Choroid plexus epithelial cell (primary cell): ENCODE results near the gene RIGI.

ENCODE experiments used
- DNase-seq: peaks from one replicate; pipeline ENCODE4 v3.0.0-alpha.2; 2010; ENCODE audit warnings: low read depth
- H3K4me3 ChIP-seq: 2 replicates; pipeline ENCODE4 v1.5.1; 2011; ENCODE audit warnings: low read depth, mild to moderate bottlenecking, control low read depth, low read length, moderate library complexity
- CTCF ChIP-seq: conservative IDR thresholded peaks from 2 replicates; pipeline ENCODE4 v1.5.1; 2011; ENCODE audit warnings: low read depth, mild to moderate bottlenecking, control low read depth, inconsistent platforms, low read length, moderate library complexity

The RIGI gene

DNA sequence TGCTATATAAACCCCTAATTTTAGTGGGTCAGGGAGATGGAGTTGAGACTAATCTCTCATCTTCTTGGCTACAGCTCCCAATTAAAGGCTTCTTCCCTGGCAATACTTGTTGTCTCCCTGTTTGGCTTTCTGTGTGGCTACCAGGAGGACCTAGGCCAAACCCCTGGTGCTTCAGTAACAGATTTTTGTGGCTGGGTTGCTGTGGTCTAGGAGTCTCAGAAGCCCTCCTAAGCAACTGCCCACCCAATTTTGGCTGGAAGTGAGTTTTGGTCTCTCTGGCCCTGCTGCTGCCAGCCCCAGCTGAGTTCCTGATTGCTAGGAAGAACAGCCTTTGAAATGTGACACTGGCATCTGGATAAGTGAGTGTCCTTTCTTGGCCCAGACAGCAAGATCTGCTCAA is 9.8 kb downstream of the RIGI start:
- no peak for DNase-seq
- TF ChIP-seq CTCF, result no peak
- no peak overlapping the region for H3K4me3 ChIP-seq

- H3K4me3 ChIP-seq, result no peak overlapping the region
- TF ChIP-seq CTCF, result no peak
- DNase-seq, result no peak
Observed at GRCh38 chr9:32508728-32509127, 17.3 kb downstream of the RIGI start.

- DNase-seq, result peak; percentile 23
- no peak for TF ChIP-seq CTCF
Observed at GRCh38 chr9:32503008-32503407, 23.0 kb downstream of the RIGI start.

GRCh38 chr9:32502464-32502863 is 23.5 kb downstream of the RIGI start:
- peak; percentile 86 for DNase-seq
- TF ChIP-seq CTCF, result no peak

More at GRCh38 chr9:32503008-32503407, 23.0 kb downstream of the RIGI start:
- no peak overlapping the region for H3K4me3 ChIP-seq

DNA sequence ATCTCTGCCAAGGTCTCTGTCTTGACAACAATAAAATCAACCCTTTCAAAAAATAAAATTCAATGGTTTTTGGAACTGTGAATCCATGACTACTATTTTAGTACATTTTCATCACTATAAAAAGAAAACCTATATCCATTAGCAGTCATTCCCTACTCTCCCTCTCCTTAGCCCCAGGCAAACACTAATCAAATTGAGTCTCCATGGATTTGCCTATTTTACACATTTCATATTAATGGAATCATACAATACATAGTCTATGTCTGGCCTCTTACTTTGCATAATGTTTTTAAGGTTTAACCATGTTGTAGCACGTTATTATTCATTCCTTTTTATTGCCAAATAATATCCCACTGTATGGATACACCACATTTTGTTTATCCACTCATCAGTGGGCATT is 24.1 kb downstream of the RIGI start:
- no peak overlapping the region for H3K4me3 ChIP-seq
- TF ChIP-seq CTCF, result no peak
- DNase-seq, result no peak

More at GRCh38 chr9:32502464-32502863, 23.5 kb downstream of the RIGI start:
- H3K4me3 ChIP-seq, result no peak overlapping the region

- peak; percentile 52 for DNase-seq
- no peak for TF ChIP-seq CTCF
Observed at GRCh38 chr9:32500768-32501167, 25.2 kb downstream of the RIGI start.

DNA sequence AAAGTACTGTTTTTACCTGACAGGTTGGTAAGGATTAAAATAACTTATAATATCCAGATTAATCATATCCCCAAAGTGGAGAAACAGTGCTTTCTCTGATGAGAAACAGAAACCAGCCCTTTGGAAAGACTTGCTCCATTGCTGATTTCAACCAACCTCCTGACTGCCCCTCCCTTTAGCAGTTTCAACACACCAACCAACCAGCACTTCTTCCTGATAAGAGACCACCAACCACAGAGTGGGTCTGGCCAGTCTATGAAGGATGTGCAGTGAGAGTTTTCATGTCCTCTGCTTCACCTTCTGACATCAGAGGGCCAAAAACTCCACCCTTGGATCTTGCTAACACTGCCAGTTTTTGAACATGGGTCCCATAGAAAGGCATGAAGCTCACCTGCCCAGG is 28.1 kb downstream of the RIGI start:
- no peak for DNase-seq
- H3K4me3 ChIP-seq, result no peak overlapping the region
- TF ChIP-seq CTCF, result no peak

More at GRCh38 chr9:32500768-32501167, 25.2 kb downstream of the RIGI start:
- no peak overlapping the region for H3K4me3 ChIP-seq
